Right forelimb (tissue), 1 donor: ENCODE results near the gene CLEC2D.
"Not testable (repeated sequence)": the region's sequence is repeated elsewhere in the genome, so short reads cannot be mapped to it uniquely, and the experiment has no call there.

Source experiments
- DNase-seq: peaks from one replicate; pipeline ENCODE4 v3.0.0-alpha.2; 2018

CLEC2D gene

DNA sequence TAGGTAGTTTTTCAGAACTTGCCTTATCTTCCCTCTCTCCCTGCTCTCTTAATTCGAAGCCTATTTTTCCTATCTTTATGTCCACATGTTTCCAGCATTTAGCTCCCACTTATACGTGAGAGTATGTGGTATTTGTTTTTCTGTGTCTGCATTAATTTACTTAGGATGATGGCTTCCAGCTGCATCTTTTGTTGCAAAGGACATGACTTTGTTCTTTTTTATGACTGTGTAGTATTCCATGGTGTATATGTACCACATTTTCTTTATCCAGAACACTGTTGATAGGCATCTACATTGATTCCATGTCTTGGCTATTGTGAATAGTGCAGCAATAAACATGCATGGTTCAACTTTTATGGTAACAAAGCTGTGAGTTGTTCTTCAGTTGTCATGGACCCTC is 7.8 kb upstream of the CLEC2D start:
- DNase-seq: no peak

- no peak for DNase-seq
Observed at GRCh38 chr12:9662488-9662887, 7.0 kb upstream of the CLEC2D start.

DNA sequence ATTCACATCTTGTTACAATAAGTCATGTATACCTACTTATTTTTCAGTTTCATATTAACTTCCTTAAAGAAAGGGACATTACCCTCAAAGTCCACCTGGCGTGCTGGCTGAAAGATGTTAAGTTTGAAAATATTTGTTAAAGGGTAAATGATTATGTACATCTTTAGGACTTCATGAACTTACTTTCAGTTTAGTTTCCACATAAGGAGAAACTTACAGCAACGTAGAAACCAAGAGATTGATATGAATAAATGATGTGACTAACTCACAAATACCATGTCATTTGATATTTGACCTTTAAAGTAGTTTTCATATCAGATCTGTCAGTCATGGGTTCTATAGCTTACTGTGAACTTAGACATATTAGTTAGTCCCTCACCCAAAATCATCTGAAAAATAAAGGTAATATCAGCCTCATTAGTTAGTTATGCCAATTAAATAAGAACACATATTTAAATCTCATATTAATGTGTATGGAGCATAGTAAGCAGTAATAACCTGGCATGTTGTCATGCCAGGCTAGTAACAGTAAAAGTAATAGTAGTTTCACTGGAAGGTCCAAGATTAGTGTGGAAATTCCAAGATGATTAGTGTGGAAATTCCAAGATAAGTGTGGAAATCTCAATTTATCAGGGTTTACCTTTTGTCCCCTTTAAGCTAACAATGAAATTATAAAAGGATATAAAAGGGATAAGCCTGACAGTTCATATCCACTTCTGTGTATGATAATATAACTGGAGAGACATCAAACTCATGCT is 1.9 kb upstream of the CLEC2D start:
- no peak for DNase-seq

- DNase-seq: no peak
Observed at GRCh38 chr12:9668161-9669018, 1.1 kb upstream of the CLEC2D start.

DNA sequence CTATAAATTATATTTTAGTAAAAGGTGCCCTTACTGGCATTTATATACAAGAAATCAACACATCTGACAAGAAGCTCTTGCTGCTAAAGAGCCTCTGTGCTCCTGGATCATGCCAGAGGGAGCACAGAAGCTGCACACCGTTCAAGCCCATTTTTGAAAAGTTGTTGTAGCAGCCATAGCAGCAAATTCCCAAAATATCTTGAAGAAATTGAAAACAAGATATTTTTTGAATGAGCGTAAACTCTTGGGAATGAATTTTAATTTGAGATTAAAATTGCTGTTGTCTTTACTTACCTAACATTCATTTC is 540 bp upstream of the CLEC2D start:
- DNase-seq: no peak

DNA sequence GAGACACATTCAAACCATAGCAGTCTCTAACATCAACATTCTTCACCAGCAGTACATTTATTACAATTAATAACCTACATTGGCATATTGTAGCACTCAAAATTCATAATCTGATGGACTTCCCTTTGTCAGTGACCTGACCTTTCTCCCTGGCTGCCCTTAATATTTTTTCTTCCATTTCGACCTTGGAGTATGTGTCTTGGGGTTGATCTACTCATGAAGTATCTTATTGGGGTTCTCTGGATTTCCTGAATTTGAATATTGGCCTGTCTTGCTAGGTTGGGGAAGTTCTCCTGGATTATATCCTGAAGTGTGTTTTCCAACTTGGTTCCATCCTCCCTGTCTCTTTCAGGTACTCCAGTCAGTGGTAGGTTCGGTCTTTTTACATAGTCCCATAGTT is 2.8 kb downstream of the CLEC2D start:
- not testable (repeated sequence) for DNase-seq

- DNase-seq: no peak
Observed at GRCh38 chr12:9673404-9674225, 4.1 kb downstream of the CLEC2D start.

- no peak for DNase-seq
Observed at GRCh38 chr12:9674226-9674590, 4.7 kb downstream of the CLEC2D start.

GRCh38 chr12:9682508-9682907 is 13.0 kb downstream of the CLEC2D start:
- DNase-seq: not testable (repeated sequence)

- not testable (repeated sequence) for DNase-seq
Observed at GRCh38 chr12:9682949-9683348, 13.4 kb downstream of the CLEC2D start.

GRCh38 chr12:9685366-9685765 is 15.9 kb downstream of the CLEC2D start:
- DNase-seq: not testable (repeated sequence)

GRCh38 chr12:9685915-9686314 is 16.4 kb downstream of the CLEC2D start:
- no peak for DNase-seq

DNA sequence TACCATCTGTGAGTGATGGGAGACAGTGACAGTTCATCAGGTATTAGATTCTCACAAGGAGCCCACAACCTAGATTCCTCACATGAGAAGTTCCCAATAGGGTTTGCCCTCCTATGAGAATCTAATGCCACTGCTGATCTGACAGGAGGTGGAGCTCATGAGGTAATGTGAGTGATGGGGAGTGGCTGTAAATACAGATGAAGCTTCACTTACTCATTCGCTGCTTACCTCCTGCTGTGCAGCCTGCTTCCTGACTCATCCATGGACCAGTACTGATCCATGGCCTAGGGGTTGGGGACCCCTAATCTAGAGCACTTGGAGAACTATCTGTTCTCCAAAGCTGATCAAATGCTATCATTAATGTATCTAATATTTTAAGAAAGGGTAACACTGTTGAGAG is 17.7 kb downstream of the CLEC2D start:
- no peak for DNase-seq

GRCh38 chr12:9692909-9693308 is 23.4 kb downstream of the CLEC2D start:
- DNase-seq: no peak

DNA sequence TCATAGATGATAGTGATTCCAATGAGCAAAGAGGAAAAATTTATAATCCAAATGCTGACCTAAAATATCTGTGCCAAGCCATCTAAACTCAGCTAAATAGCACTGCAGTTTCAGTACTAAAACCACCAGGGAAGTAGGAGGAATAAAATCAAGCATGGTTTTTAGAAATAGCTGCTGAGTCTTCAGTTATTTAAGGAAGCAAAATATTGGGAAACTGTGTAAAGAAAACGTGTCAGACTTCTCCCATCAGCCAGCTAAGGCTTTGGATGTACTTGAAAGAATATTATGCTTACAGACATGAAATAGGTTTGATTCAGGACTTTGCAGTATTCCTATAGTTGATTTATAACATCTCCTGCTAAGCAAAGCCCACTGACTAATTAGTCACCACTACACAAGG is 24.7 kb downstream of the CLEC2D start:
- no peak for DNase-seq

- not testable (repeated sequence) for DNase-seq
Observed at GRCh38 chr12:9695150-9695549, 25.6 kb downstream of the CLEC2D start.

DNA sequence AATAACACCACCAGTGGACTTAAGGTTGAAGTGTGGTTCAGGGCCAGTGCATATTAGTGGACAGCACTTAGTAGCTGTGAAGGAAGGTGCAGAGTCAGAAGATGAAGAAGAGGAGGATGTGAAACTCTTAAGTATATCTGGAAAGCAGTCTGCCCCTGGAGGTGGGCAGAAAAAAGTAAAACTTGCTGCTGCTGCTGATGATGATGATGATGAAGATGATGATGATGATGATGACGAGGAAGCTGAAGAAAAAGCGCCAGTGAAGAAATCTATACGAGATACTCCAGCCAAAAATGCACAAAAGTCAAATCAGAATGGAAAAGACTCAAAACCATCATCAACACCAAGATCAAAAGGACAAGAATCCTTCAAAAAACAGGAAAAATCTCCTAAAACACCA is 26.1 kb downstream of the CLEC2D start:
- not testable (repeated sequence) for DNase-seq

GRCh38 chr12:9697619-9698018 is 28.1 kb downstream of the CLEC2D start:
- DNase-seq: no peak

DNA sequence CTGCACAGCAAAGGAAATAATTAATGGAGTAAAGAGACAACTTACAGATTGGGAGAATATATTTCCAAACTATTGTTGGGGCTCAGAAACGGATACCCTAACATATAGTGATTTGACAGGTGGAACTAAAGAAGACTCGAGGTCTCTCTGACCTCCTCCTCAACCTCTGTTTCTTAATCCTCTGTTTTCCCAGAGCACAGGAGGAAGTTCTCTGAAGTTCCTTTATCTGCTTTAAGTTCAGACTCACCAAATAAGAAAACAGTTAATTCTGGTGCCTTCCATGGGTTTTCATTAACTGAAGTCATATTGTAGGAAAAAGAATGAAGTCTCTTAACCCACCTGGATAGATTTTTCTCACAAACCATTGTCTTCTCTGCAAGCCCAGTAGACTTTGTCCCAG is 29.2 kb downstream of the CLEC2D start:
- DNase-seq: no peak

DNA sequence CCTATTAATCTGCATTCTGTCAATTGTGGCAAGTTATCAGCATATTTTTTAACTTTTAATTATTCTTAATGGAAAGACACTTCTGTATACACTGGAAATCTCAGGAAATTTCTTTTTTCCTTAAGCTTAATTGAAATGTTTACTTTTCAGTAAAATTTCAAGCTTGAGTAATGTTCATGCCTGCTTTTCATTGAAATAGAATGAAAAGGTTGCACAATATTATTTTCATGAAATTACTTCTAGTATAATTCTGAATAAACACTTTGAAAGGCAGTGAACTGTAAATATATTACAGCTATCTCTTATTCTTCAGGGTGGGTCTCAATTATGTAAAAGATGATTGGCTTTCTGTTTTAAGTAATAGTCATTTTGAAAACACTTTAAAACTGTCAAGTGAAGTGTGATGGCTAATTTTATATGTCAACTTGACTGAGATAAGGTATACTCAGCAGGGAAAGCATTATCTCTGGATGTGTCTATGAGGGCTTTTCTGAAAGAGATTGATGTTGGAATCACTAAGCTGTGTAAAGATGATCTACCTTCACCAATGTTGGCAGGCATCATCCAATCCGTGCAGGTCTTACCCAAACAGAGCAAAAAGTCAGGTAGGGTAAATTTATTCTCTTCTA is 29.9 kb downstream of the CLEC2D start:
- DNase-seq: no peak

- no peak for DNase-seq
Observed at GRCh38 chr12:9699898-9700605, 30.5 kb downstream of the CLEC2D start.

GRCh38 chr12:9700606-9700956 is 31.1 kb downstream of the CLEC2D start:
- DNase-seq: no peak
